GM13977 (cell line): ENCODE results near the gene IRX3.

Experiments
- DNase-seq: peaks from one replicate; pipeline ENCODE4 v3.0.0; 2012; ENCODE audit warnings: low spot score
- CTCF ChIP-seq: IDR thresholded peaks from 2 replicates; pipeline ENCODE4 v1.5.1; 2012; ENCODE audit warnings: mild to moderate bottlenecking, control low read depth; ENCODE audit not compliant: insufficient read depth; ENCODE audit errors: extremely low read depth, missing control alignments
- in situ Hi-C: fragments of 300-500 bp; cut with MboI; formaldehyde crosslinking; loops from one replicate; pipeline ENCODE4 v1.12.0; 2022; ENCODE audit warnings: low sequenced_read_pairs, low pct_unique_long_range_greater_than_20kb, mixed read lengths, inconsistent platforms; ENCODE audit not compliant: unreplicated experiment

Gene IRX3

GRCh38 chr16:54284319-54284930, 2.2 kb downstream of the IRX3 start:
- TF ChIP-seq CTCF = no peak
- in situ Hi-C loops = loop anchor here (25.0 kb wide), 2 partner anchors 653 to 722 kb away; partner anchors contain the start of gene IRX5
- peak; percentile 57 for DNase-seq

GRCh38 chr16:54283725-54284318, 2.8 kb downstream of the IRX3 start:
- peak; percentile 38 for DNase-seq
- in situ Hi-C loops = loop anchor here (25.0 kb wide), 2 partner anchors 653 to 722 kb away; partner anchors contain the start of gene IRX5
- TF ChIP-seq CTCF = no peak

GRCh38 chr16:54282928-54283724, 3.5 kb downstream of the IRX3 start:
- in situ Hi-C loops = loop anchor here (25.0 kb wide), 2 partner anchors 654 to 721 kb away; partner anchors contain the start of gene IRX5
- DNase-seq = peak; percentile 39
- TF ChIP-seq CTCF = no peak

DNA sequence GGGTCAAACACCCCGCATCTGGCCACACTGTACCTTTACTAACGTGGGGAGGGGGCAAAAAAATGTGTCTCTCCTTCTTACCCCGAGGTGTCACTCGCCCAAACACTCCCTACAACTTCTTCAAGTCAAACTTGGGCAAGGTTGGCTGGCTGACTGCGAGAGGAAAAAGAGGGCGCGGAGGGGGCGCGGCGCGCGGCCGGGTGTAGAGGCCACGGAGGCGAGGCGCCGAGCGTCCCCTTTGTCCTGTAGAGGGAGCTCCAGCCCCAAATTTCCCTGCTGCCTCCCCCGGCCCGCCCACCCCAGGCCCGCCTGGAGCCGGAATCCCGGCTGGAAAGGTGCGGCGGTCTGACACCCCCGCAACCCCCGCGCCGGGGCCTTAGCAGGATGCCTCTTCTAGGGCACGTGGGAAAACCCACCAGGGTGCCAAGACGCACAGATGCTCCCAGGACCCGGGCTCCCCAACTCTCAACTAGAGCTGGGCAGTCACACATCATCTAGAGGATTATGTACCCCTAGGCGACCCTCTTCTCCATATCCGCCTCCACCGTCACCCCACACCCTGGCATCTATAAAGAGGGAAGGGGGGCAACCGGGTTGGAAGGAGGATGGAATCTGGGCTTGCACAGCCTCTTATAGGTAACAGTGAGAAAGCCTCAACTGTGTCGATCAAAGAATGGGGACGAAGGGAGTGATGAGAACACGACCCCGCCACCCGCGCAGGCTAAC, 4.2 kb downstream of the IRX3 start:
- peak; percentile 53 for TF ChIP-seq CTCF
- in situ Hi-C loops = loop anchor here (25.0 kb wide), 2 partner anchors 655 to 720 kb away; partner anchors contain the start of gene IRX5
- peak; percentile 80 for DNase-seq

DNA sequence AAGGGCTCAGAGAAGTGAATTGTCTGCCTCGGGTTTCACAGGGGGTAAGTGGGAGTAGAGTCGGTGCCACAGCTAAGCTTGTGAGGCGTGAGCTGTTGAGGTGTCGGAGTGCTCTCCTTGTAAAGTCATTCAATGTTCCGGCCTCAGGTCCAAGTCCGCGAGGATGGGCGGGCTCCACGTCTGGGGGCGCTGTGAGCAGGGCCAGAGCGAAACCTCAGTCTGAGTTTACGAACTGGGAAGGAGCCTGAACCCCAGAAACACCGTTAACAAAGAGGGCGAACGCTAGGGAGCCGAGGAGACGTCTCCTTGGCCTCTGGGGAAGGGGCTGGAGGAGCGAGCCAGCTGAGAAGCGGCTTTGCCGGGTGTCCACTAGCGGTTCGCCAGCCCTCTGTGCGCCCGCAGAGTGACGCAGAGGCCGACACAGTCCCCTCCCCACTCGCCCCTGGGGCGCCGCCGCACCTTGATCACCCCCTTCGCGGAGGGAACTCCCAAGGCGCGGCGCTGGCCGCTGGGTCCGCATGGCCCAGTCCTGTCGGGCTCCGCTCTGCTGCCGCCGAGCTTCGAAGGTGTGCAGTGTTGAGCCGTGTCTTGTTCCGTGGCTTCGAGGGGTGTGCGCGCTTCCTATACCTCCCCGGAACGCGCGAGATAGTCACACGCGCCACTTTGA, 4.9 kb downstream of the IRX3 start:
- no peak for DNase-seq
- in situ Hi-C loops = loop anchor here (25.0 kb wide), 2 partner anchors 656 to 719 kb away; partner anchors contain the start of gene IRX5
- TF ChIP-seq CTCF = no peak

- peak; percentile 38 for DNase-seq
- TF ChIP-seq CTCF = no peak
Observed at GRCh38 chr16:54280751-54281150, 5.8 kb downstream of the IRX3 start.

More at GRCh38 chr16:54280751-54281150, 5.8 kb downstream of the IRX3 start:
- in situ Hi-C loops = loop anchor here (25.0 kb wide), 2 partner anchors 657 to 718 kb away; partner anchors contain the start of gene IRX5
